ENCODE results near the gene TRAF1.

Gene TRAF1

GRCh38 chr9:120924698-120925534, 1.7 kb downstream of the TRAF1 start:
- DNase-seq (ENCODE audit: low read depth): no peak
- no peak overlapping the region for H3K4me3 ChIP-seq (ENCODE audit: low read depth, low read length)
- TF ChIP-seq CTCF (IDR thresholded peaks at IDR 0.05; ENCODE audit: low read depth, low read length) (no peak), MYC (IDR thresholded peaks at IDR 0.05; ENCODE audit: low read depth, low read length) (no peak), POLR2A (IDR thresholded peaks at IDR 0.05; ENCODE audit: extremely low read depth, insufficient read length) (no peak), MAX (IDR thresholded peaks at IDR 0.05; ENCODE audit: low read depth, low read length) (no peak)

GRCh38 chr9:120923620-120924328, 2.8 kb downstream of the TRAF1 start:
- TF ChIP-seq POLR2A (IDR thresholded peaks at IDR 0.05; ENCODE audit: extremely low read depth, insufficient read length) (no peak), CTCF (IDR thresholded peaks at IDR 0.05; ENCODE audit: low read depth, low read length) (no peak), MYC (IDR thresholded peaks at IDR 0.05; ENCODE audit: low read depth, low read length) (no peak), MAX (IDR thresholded peaks at IDR 0.05; ENCODE audit: low read depth, low read length) (no peak)
- no peak overlapping the region for H3K4me3 ChIP-seq (ENCODE audit: low read depth, low read length)

GRCh38 chr9:120922404-120923195, 4.0 kb downstream of the TRAF1 start:
- DNase-seq (ENCODE audit: low read depth): no peak
- no peak overlapping the region for H3K4me3 ChIP-seq (ENCODE audit: low read depth, low read length)
- no peak for TF ChIP-seq POLR2A (IDR thresholded peaks at IDR 0.05; ENCODE audit: extremely low read depth, insufficient read length)
- no peak for TF ChIP-seq CTCF (IDR thresholded peaks at IDR 0.05; ENCODE audit: low read depth, low read length)
- TF ChIP-seq MYC (IDR thresholded peaks at IDR 0.05; ENCODE audit: low read depth, low read length): no peak
- TF ChIP-seq MAX (IDR thresholded peaks at IDR 0.05; ENCODE audit: low read depth, low read length): no peak

More at GRCh38 chr9:120923620-120924328, 2.8 kb downstream of the TRAF1 start:
- DNase-seq (ENCODE audit: low read depth): no peak

- DNase-seq (ENCODE audit: low read depth): no peak
- TF ChIP-seq MAX (IDR thresholded peaks at IDR 0.05; ENCODE audit: low read depth, low read length) (no peak), CTCF (IDR thresholded peaks at IDR 0.05; ENCODE audit: low read depth, low read length) (no peak), MYC (IDR thresholded peaks at IDR 0.05; ENCODE audit: low read depth, low read length) (no peak), POLR2A (IDR thresholded peaks at IDR 0.05; ENCODE audit: extremely low read depth, insufficient read length) (no peak)
- H3K4me3 ChIP-seq (ENCODE audit: low read depth, low read length): no peak overlapping the region
Observed at GRCh38 chr9:120921661-120922181, 4.9 kb downstream of the TRAF1 start.

- TF ChIP-seq POLR2A (IDR thresholded peaks at IDR 0.05; ENCODE audit: extremely low read depth, insufficient read length) (no peak), MAX (IDR thresholded peaks at IDR 0.05; ENCODE audit: low read depth, low read length) (no peak), MYC (IDR thresholded peaks at IDR 0.05; ENCODE audit: low read depth, low read length) (no peak), CTCF (IDR thresholded peaks at IDR 0.05; ENCODE audit: low read depth, low read length) (no peak)
- no peak overlapping the region for H3K4me3 ChIP-seq (ENCODE audit: low read depth, low read length)
- no peak for DNase-seq (ENCODE audit: low read depth)
Observed at GRCh38 chr9:120920806-120921178, 5.8 kb downstream of the TRAF1 start.

Data from NB4 (cell line).